A673 (cell line): ENCODE data around the gene NUP88.

ENCODE experiments used
- CTCF ChIP-seq: fragments of 300-800, 200-600 bp; sonication (generic); conservative IDR thresholded peaks from 2 replicates; pipeline ENCODE4 v1.5.1; 2017; ENCODE audit warnings: low read depth, mild to moderate bottlenecking, antibody characterized with exemption, low read length, moderate library complexity, mixed read lengths
- EZH2 ChIP-seq: fragments of 200-600 bp; sonication (generic); IDR thresholded peaks from 2 replicates; pipeline ENCODE4 v1.6.1; 2017; ENCODE audit warnings: borderline replicate concordance, low read depth, mild to moderate bottlenecking, mixed read lengths, antibody characterized with exemption, low read length; ENCODE audit not compliant: poor library complexity, severe bottlenecking

GRCh38 chr17:5370411-5370810 lies 49.1 kb downstream of the NUP88 start:
- TF ChIP-seq CTCF, result no peak
- TF ChIP-seq EZH2, result no peak
